K562 (cell line): ENCODE data around the gene ENC1. TPM values are rescaled to one million over a fixed set of nuclear protein-coding genes. Genes with fewer than 3 reads are reported as not detected.

Source experiments
- ATAC-seq: fragments of 200-7000 bp; cut with Tn5 transposase; 3 replicates; pipeline ENCODE4 v1.9.1; 2020; ENCODE audit warnings: moderate library complexity
- BruUV-seq: library from RNA; stranded (reverse); fragments of 400-500 nt; replicated peaks from 2 replicates; lab custom pipeline; 2021; lab: Mats Ljungman, UMichigan
- CTCF ChIA-PET: fragments of 300-600 bp; formaldehyde crosslinking; extraction: SDS; loops from one replicate; lab custom pipeline; 2021; ENCODE audit warnings: low intra/inter-chr PET ratio; lab: Yijun Ruan, JAX
- POLR2A ChIA-PET: fragments of 300-600, 350-650 bp; sonication (Branson Sonifier 250); formaldehyde crosslinking; extraction: SDS; loops from one replicate; lab custom pipeline; 2021; ENCODE audit warnings: antibody characterized with exemption, inconsistent platforms; lab: Yijun Ruan, JAX
- DNase-seq, 4 experiments: peaks; one replicate each; pipeline versions ENCODE4 v3.0.0 to v3.0.0-alpha.2; 2011 to 2018; ENCODE audit warnings: low spot score in 3 of 4, mixed read lengths in 3 of 4; ENCODE audit errors: extremely low read depth in 1 of 4
- FAIRE-seq: peaks from 2 replicates; lab custom pipeline; 2011; peaks lifted over from hg19 to GRCh38; lab: Jason Lieb, UNC
- H2AFZ ChIP-seq: 2 replicates; pipeline ENCODE4 v1.6.0; 2011; ENCODE audit warnings: low read depth, low read length, control low read depth, inconsistent platforms
- H3K27ac ChIP-seq: fragments of 200-600 bp; 3 replicates; pipeline ENCODE4 v1.8.0; 2011; ENCODE audit warnings: low read depth, mild to moderate bottlenecking, control low read depth, inconsistent platforms, low read length, moderate library complexity, mixed read lengths; ENCODE audit errors: extremely low read depth
- H3K27me3 ChIP-seq, 2 experiments: fragments of 300-600 bp in 1 of 2; 2 replicates in 1 of 2; 3 replicates in 1 of 2; pipeline versions ENCODE4 v1.6.0 to v1.8.0; 2011; ENCODE audit warnings: inconsistent platforms in 2 of 2, low read length in 2 of 2, mild to moderate bottlenecking in 1 of 2, mixed read lengths in 1 of 2, moderate library complexity in 1 of 2; ENCODE audit not compliant: control insufficient read depth in 2 of 2, insufficient read depth in 2 of 2
- H3K36me3 ChIP-seq: fragments of 300-600 bp; 3 replicates; pipeline ENCODE4 v1.8.0; 2011; ENCODE audit warnings: mild to moderate bottlenecking, low read length, inconsistent platforms; ENCODE audit not compliant: control insufficient read depth, insufficient read depth
- H3K4me1 ChIP-seq, 2 experiments: fragments of 200-600 bp in 1 of 2; replicated peaks in 1 of 2; 2 replicates in 1 of 2; 3 replicates in 1 of 2; pipeline versions ENCODE4 v1.5.1 to v1.8.0; 2011; ENCODE audit warnings: inconsistent platforms in 2 of 2, low read length in 2 of 2, mild to moderate bottlenecking in 1 of 2, mixed read lengths in 1 of 2, moderate library complexity in 1 of 2; ENCODE audit not compliant: control insufficient read depth in 2 of 2, insufficient read depth in 2 of 2
- H3K4me2 ChIP-seq: 2 replicates; pipeline ENCODE4 v1.6.1; 2011; ENCODE audit warnings: low read length, control low read depth, inconsistent platforms, mixed read lengths; ENCODE audit not compliant: insufficient read depth
- H3K4me3 ChIP-seq: fragments of 200-600 bp; sonication (generic), shearing (Covaris generic); 2 replicates; pipeline ENCODE4 v1.5.1; 2016; ENCODE audit warnings: control low read depth, inconsistent platforms
- H3K79me2 ChIP-seq: fragments of 200-600 bp; 3 replicates; pipeline ENCODE4 v1.8.0; 2011; ENCODE audit warnings: low read length, inconsistent platforms; ENCODE audit not compliant: control insufficient read depth, insufficient read depth
- H3K9ac ChIP-seq, 2 experiments: 2 replicates each; pipeline versions ENCODE4 v1.6.0 to v1.6.1; 2011; ENCODE audit warnings: low read depth in 2 of 2, low read length in 2 of 2, control low read depth in 1 of 2, inconsistent platforms in 1 of 2, mild to moderate bottlenecking in 1 of 2, mixed read lengths in 1 of 2; ENCODE audit not compliant: insufficient read depth in 1 of 2
- H3K9me1 ChIP-seq: one replicate; pipeline ENCODE4 v1.6.0; 2011; ENCODE audit warnings: inconsistent platforms, mild to moderate bottlenecking, low read length, moderate library complexity; ENCODE audit not compliant: control insufficient read depth, insufficient read depth
- H3K9me3 ChIP-seq: replicated peaks from 2 replicates; pipeline ENCODE4 v1.5.1; 2011; ENCODE audit warnings: low read depth, low read length, inconsistent platforms; ENCODE audit not compliant: control insufficient read depth, insufficient read depth
- H4K20me1 ChIP-seq: replicated peaks from 2 replicates; pipeline ENCODE4 v1.6.1; 2011; ENCODE audit warnings: low read length, inconsistent platforms, mixed read lengths; ENCODE audit not compliant: control insufficient read depth, insufficient read depth
- CHCHD3 ChIP-seq: fragments of 250-450 bp; sonication (Bioruptor Pico); IDR thresholded peaks from 2 replicates; pipeline ENCODE4 v2.1.2; 2022; ENCODE audit warnings: mild to moderate bottlenecking
- CREM ChIP-seq: IDR thresholded peaks from 2 replicates; pipeline ENCODE4 v1.6.1; 2014; ENCODE audit warnings: antibody characterized with exemption, low read depth
- DLX4 ChIP-seq: fragments of 250-450 bp; sonication (Bioruptor Pico); IDR thresholded peaks from 2 replicates; pipeline ENCODE4 v1.6.1; 2021; ENCODE audit warnings: mild to moderate bottlenecking
- ERF ChIP-seq: fragments of 450-650 bp; formaldehyde crosslinking; IDR thresholded peaks from 2 replicates; pipeline ENCODE4 v1.4.0; 2020; ENCODE audit warnings: mild to moderate bottlenecking, mixed read lengths
- ETS2 ChIP-seq: IDR thresholded peaks from 2 replicates; pipeline ENCODE4 v1.6.1; 2016; ENCODE audit warnings: borderline replicate concordance, missing genetic modification characterization, mild to moderate bottlenecking, moderate library complexity, missing compliant biosample characterization; ENCODE audit not compliant: poor library complexity, severe bottlenecking
- NCOA2 ChIP-seq, 2 experiments: fragments of 450-650 bp; IDR thresholded peaks; 2 replicates each; pipeline ENCODE4 v1.6.1; 2018; ENCODE audit warnings: mild to moderate bottlenecking in 2 of 2, moderate library complexity in 1 of 2; ENCODE audit not compliant: partially characterized antibody in 2 of 2
- RAD21 ChIP-seq, 2 experiments: fragments of 250-450 bp in 1 of 2; fragments of 450-650 bp in 1 of 2; sonication (Bioruptor Pico) in 1 of 2; formaldehyde crosslinking in 1 of 2; IDR thresholded peaks in 1 of 2; conservative IDR thresholded peaks in 1 of 2; 2 replicates each; pipeline versions ENCODE4 v1.4.0 to v1.8.0; 2020 to 2022; ENCODE audit warnings: mild to moderate bottlenecking in 2 of 2, moderate library complexity in 1 of 2
- RUNX1 ChIP-seq: sonication (generic); IDR thresholded peaks from 2 replicates; pipeline ENCODE4 v1.6.1; 2016; ENCODE audit warnings: antibody characterized with exemption, low read depth
- TBL1XR1 ChIP-seq, 2 experiments: IDR thresholded peaks; 2 replicates each; pipeline ENCODE4 v1.6.1; 2012; ENCODE audit warnings: improper control_type of control experiment in 2 of 2, low read length in 2 of 2, mild to moderate bottlenecking in 1 of 2
- TOE1 ChIP-seq, 2 experiments: fragments of 450-650 bp in 1 of 2; sonication (generic) in 1 of 2; formaldehyde crosslinking in 1 of 2; IDR thresholded peaks; 2 replicates each; pipeline versions ENCODE4 v1.7.1 to v1.8.0; 2016 to 2022; ENCODE audit warnings: borderline replicate concordance in 2 of 2, mild to moderate bottlenecking in 2 of 2, antibody characterized with exemption in 1 of 2, inconsistent platforms in 1 of 2, low read depth in 1 of 2, missing genetic modification reagents in 1 of 2, moderate library complexity in 1 of 2
- ZBED1 ChIP-seq: IDR thresholded peaks from 2 replicates; pipeline ENCODE4 v1.6.1; 2014
- ZNF354B ChIP-seq: fragments of 250-450 bp; sonication (Bioruptor Pico); IDR thresholded peaks from 2 replicates; pipeline ENCODE4 v1.4.0; 2020
- ZNF592 ChIP-seq: fragments of 450-650 bp; IDR thresholded peaks from 2 replicates; pipeline ENCODE4 v1.6.1; 2017; ENCODE audit warnings: antibody characterized with exemption, mild to moderate bottlenecking
- WGBS: fragments of 100-300 bp; shearing (Covaris generic); methylation state at CpG from one replicate; pipeline ENCODE4 v1.1.6; 2016; ENCODE audit warnings: low coverage, mixed read lengths; ENCODE audit not compliant: insufficient coverage; ENCODE audit errors: missing lambda C conversion rate; 5-methylcytosine and 5-hydroxymethylcytosine counted together
- in situ Hi-C: fragments of 300-500 bp; cut with MboI; formaldehyde crosslinking; loops from 4 replicates; pipeline ENCODE4 v1.15.0; 2018; ENCODE audit warnings: inconsistent platforms, mixed read lengths
- intact Hi-C: fragments of 100-400 bp; cut with micrococcal nuclease; formaldehyde crosslinking; loops from 2 replicates; pipeline ENCODE4 v1.14.2; 2022
- polyA plus RNA-seq, 8 experiments: library from polyadenylated mRNA; depleted of rRNA in 4 of 8; stranded (reverse) in 5 of 8; unstranded in 3 of 8; fragments of >200 nt; fragmentation: Nextera tagmentation in 2 of 8; fragmentation: Illumina TruSeq in 1 of 8; extraction: Ambion mirVana in 2 of 8; extraction: Trizol in 1 of 8; gene quantifications; 2 replicates each; pipeline versions ENCODE4 v1.2.1 to v1.2.3, GENCODE V29; 2011 to 2014; ENCODE audit warnings: inconsistent platforms in 1 of 8, missing spikeins in 1 of 8
- total RNA-seq, 7 experiments: library from RNA; depleted of rRNA in 6 of 7; stranded (reverse); fragments of >200 nt in 6 of 7; fragmentation: Illumina TruSeq in 2 of 7; extraction: Trizol in 2 of 7; gene quantifications; 2 replicates each; pipeline versions ENCODE4 v1.2.1 to v1.2.3, GENCODE V29; 2011 to 2021; ENCODE audit warnings: low replicate concordance in 1 of 7
- TF ChIP-seq, protein P1 (sequence below), 2 experiments: fragments of 450-650 bp; IDR thresholded peaks; 2 replicates each; pipeline ENCODE4 v1.6.1; 2016

Gene ENC1
- total and polyA plus RNA-seq, 9 of the 15 experiments (the other 6 are each of a cell fraction or from before 2014, with no cell fraction given), result 0.17 to 3.2 (median 0.97) TPM

DNA sequence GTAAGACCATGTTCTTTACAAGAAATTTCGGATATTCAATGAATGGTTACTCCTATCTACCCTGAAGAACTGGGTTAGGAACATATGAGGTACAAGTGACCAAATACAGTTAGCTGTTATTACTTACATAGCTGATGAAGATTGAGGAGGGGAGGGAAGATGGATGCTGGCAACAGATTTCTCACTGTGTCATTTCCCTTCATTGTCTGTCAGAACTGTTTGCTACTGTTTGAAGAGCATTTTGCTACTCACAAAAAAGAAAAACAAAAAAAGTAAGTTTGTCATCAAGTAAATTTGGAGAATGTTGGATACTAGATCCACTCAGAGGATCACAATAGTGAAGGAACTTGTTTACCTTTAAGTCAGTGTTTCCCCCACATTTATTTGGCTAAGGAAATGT, 53.7 kb downstream of the ENC1 start:
- no peak overlapping the region for H3K9ac ChIP-seq
- H3K27ac ChIP-seq, result no peak overlapping the region
- POLR2A ChIA-PET, result interaction anchor here (0.7 kb wide), 2 partner anchors 44 to 53 kb away, joined by 3 read pairs; partner anchors contain the start of gene ENC1
- no peaks in the 10 kb centered on the region for H4K20me1 ChIP-seq
- BruUV-seq, result no TSS peak
- peak overlapping the region; percentile 28; the same call in 1 of the 2 replicates for H2AFZ ChIP-seq
- WGBS, result 4% methylated on average over 1 of the region's 1 CpG
- DNase-seq, result no peak
- no peaks in the 10 kb centered on the region for H3K9me3 ChIP-seq
- no peak overlapping the region for H3K4me2 ChIP-seq
- no peak for FAIRE-seq
- H3K4me1 ChIP-seq, result peaks cover 0 to 16% of the 10 kb centered on the region in 2 experiments; a peak in 2 of 5 replicates
- in situ Hi-C loops, result no loop called here
- no peaks in the 10 kb centered on the region for H3K27me3 ChIP-seq
- no peaks in the 10 kb centered on the region for H3K9me1 ChIP-seq
- no peak for ATAC-seq
- intact Hi-C loops, result no loop called here
- CTCF ChIA-PET, result no interaction called here
- no peaks in the 10 kb centered on the region for H3K36me3 ChIP-seq
- no peaks in the 10 kb centered on the region for H3K79me2 ChIP-seq
- H3K4me3 ChIP-seq, result no peak overlapping the region
- TF ChIP-seq CHCHD3 (no peak), TOE1 (IDR thresholded peaks at IDR 0.05; ENCODE audit: borderline replicate concordance) (no peak), TOE1 (CRISPR knock-in tag; IDR thresholded peaks at IDR 0.05; ENCODE audit: borderline replicate concordance, low read depth) (no peak), NCOA2 (IDR thresholded peaks at IDR 0.05; ENCODE audit: partially characterized antibody in 2 of 2) (no peak), ETS2 (no peak), ZNF354B (CRISPR knock-in tag) (no peak), ZBED1 (no peak), RUNX1 (no peak), DLX4 (CRISPR knock-in tag) (no peak), CREM (no peak), ERF (CRISPR knock-in tag) (no peak), ZNF592 (no peak), TBL1XR1 (IDR thresholded peaks at IDR 0.05; ENCODE audit: low read length in 2 of 2) (no peak), RAD21 (CRISPR knock-in tag; conservative IDR thresholded peaks at IDR 0.05 in 1 of 2, IDR thresholded peaks at IDR 0.05 in 1 of 2) (no peak)
- TF ChIP-seq, protein P1, sequence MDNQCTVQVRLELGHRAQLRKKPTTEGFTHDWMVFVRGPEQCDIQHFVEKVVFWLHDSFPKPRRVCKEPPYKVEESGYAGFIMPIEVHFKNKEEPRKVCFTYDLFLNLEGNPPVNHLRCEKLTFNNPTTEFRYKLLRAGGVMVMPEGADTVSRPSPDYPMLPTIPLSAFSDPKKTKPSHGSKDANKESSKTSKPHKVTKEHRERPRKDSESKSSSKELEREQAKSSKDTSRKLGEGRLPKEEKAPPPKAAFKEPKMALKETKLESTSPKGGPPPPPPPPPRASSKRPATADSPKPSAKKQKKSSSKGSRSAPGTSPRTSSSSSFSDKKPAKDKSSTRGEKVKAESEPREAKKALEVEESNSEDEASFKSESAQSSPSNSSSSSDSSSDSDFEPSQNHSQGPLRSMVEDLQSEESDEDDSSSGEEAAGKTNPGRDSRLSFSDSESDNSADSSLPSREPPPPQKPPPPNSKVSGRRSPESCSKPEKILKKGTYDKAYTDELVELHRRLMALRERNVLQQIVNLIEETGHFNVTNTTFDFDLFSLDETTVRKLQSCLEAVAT (IDR thresholded peaks at IDR 0.05), result no peak
